NCI-H1417 treated with DMSO at 0.1 percent for 48 hours (cell line): ENCODE data around the gene AQP11.

ENCODE experiments used
- DNase-seq: peaks from one replicate; lab custom pipeline; 2025; lab: John Stamatoyannopoulos, UW

Gene AQP11

DNA sequence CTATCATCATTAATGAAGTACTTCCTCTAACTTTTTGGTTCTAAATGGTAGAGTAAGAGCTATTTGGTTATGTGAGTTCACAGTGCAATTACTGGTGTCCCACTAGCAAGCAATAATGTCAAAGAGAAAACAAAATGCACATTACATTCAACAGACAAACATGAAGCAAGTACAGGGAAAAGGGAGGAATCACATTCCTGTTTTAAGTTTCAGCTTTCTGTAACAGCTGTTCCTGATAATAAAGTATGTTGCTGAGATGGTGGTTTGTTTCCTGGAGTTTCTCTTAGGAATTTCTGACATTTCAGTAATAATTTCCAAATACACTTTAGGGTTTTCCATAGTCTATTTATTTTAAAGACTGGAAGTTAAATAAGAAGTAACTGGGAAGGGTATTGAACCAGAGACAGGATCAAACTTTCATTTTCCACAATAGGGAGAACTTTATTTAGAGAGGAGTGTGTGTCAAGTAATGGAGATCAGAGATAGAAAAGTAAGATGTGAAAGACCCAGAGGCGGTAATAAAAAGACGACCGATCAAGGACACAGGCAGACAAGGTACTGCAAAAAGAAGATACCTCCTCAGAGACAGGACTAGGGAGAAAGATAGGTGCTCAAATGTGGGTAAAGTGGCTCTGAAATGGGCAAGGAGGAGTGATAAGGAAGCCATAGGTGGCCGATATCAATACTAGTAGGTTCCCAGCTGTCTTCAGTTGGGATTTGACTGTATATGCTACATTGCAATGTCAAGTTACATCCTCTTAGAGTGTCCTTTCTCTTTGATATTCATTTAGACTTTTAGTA lies 68.7 kb downstream of the AQP11 start:
- no peak for DNase-seq
